ENCODE data around the gene FAM3B. TPM values are rescaled to one million over a fixed set of nuclear protein-coding genes. Genes with fewer than 3 reads are reported as not detected.
A peak's percentile ranks its signal among the peaks of the same experiment; 100 is the strongest.

The FAM3B gene
- polyA plus RNA-seq, 3 donors = 0.15 TPM; not detected in 2

DNA sequence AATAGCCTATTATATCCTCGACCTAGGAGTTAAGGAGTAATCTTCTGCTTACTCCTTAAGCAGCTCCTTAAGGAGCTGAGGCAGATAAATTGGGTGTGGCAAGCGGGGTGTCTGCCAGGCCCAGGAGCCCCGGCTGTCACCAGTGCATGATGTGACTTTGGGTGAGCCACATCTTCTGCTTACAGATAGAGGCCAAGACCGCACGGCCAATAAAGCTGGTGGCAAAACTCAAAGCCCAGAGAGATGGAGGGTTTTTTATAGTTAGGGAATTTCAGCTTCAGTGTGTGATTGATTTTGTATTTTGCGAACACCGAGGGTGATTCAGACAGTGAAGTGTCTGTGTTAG is 55.1 kb downstream of the FAM3B start:
- peaks cover 50% of the 10 kb centered on the region for H3K4me1 Mint-ChIP-seq
- Histone ChIP-seq H3K9ac (ENCODE audit: insufficient read depth, low read length, poor library complexity, severe bottlenecking) (no peak overlapping the region), H3K27ac (ENCODE audit: low read depth in 1 of 2, low read length in 2 of 2) (no peak overlapping the region), H3K4me3 (replicated peaks in 1 of 3; ENCODE audit: low read depth in 2 of 3, low read length in 3 of 3) (no peak overlapping the region), H3K27me3 (ENCODE audit: control insufficient read depth in 2 of 2, insufficient read depth in 2 of 2, low read length in 2 of 2) (no peaks in the 10 kb centered on the region), H3K4me1 (ENCODE audit: control insufficient read depth in 1 of 2, insufficient read depth in 2 of 2, low read length in 2 of 2) (peaks cover 35 to 36% of the 10 kb centered on the region in 2 donors), H3K79me2 (ENCODE audit: insufficient read depth, low read length) (peaks cover 51% of the 10 kb centered on the region), H3K4me2 (replicated peaks; ENCODE audit: extremely low read depth, low read length, poor library complexity, severe bottlenecking) (no peak overlapping the region), H2AFZ (ENCODE audit: insufficient read depth, low read depth, low read length, poor library complexity, severe bottlenecking) (no peak overlapping the region), H3K36me3 (replicated peaks in 1 of 2; ENCODE audit: control insufficient read depth in 1 of 2, insufficient read depth in 2 of 2, low read length in 2 of 2) (peaks cover 21 to 55% of the 10 kb centered on the region in 2 donors), H4K20me1 (ENCODE audit: insufficient read depth, low read length) (peaks cover 62% of the 10 kb centered on the region), H3K9me3 (replicated peaks in 1 of 2; ENCODE audit: control insufficient read depth in 1 of 2, insufficient read depth in 1 of 2, low read length in 2 of 2) (no peaks in the 10 kb centered on the region)
- H3K27me3 Mint-ChIP-seq (ENCODE audit: low read depth in 3 of 3) = peaks cover 0 to 7% (median 2%) of the 10 kb centered on the region in 3 donors
- no peak for DNase-seq
- 100% methylated on average over 6 of the region's 7 CpGs for WGBS (ENCODE audit: insufficient coverage)
- intact Hi-C loops (cut with micrococcal nuclease) = no loop called here
- peak overlapping the region in 1 of 7 donors; percentile 59 for H3K27ac Mint-ChIP-seq
- H3K4me3 Mint-ChIP-seq = no peak overlapping the region
- TF ChIP-seq, protein P1, sequence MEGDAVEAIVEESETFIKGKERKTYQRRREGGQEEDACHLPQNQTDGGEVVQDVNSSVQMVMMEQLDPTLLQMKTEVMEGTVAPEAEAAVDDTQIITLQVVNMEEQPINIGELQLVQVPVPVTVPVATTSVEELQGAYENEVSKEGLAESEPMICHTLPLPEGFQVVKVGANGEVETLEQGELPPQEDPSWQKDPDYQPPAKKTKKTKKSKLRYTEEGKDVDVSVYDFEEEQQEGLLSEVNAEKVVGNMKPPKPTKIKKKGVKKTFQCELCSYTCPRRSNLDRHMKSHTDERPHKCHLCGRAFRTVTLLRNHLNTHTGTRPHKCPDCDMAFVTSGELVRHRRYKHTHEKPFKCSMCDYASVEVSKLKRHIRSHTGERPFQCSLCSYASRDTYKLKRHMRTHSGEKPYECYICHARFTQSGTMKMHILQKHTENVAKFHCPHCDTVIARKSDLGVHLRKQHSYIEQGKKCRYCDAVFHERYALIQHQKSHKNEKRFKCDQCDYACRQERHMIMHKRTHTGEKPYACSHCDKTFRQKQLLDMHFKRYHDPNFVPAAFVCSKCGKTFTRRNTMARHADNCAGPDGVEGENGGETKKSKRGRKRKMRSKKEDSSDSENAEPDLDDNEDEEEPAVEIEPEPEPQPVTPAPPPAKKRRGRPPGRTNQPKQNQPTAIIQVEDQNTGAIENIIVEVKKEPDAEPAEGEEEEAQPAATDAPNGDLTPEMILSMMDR (IDR thresholded peaks at IDR 0.05) = no peak
- H3K9me3 Mint-ChIP-seq = no peaks in the 10 kb centered on the region
- H3K36me3 Mint-ChIP-seq = peaks cover 63 to 68% of the 10 kb centered on the region in 2 donors

DNA sequence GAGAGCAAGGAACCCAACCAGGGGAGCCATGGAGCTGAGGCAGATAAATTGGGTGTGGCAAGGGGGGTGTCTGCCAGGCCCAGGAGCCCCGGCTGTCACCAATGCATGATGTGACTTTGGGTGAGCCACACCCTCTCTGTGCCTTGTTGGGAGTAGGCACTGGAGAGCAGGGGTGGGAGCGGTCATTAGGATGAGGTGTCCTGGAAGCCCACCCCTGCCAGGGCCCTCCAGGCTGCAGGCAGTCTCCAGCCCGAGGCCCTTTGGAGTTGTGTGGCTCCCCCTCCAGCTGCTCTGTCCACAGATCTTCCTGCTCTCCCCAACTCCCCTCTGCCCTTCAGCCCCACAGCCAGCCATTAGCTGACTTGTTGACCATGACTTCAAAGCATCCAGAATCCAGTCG is 56.7 kb downstream of the FAM3B start:
- Histone ChIP-seq H3K27ac (ENCODE audit: low read depth in 1 of 2, low read length in 2 of 2) (no peak overlapping the region), H3K27me3 (ENCODE audit: control insufficient read depth in 2 of 2, insufficient read depth in 2 of 2, low read length in 2 of 2) (no peaks in the 10 kb centered on the region), H2AFZ (ENCODE audit: insufficient read depth, low read depth, low read length, poor library complexity, severe bottlenecking) (no peak overlapping the region), H4K20me1 (ENCODE audit: insufficient read depth, low read length) (peaks cover 72% of the 10 kb centered on the region), H3K36me3 (replicated peaks in 1 of 2; ENCODE audit: control insufficient read depth in 1 of 2, insufficient read depth in 2 of 2, low read length in 2 of 2) (peaks cover 37 to 61% of the 10 kb centered on the region in 2 donors), H3K9ac (ENCODE audit: insufficient read depth, low read length, poor library complexity, severe bottlenecking) (no peak overlapping the region), H3K4me2 (replicated peaks; ENCODE audit: extremely low read depth, low read length, poor library complexity, severe bottlenecking) (no peak overlapping the region), H3K9me3 (replicated peaks in 1 of 2; ENCODE audit: control insufficient read depth in 1 of 2, insufficient read depth in 1 of 2, low read length in 2 of 2) (no peaks in the 10 kb centered on the region), H3K4me3 (replicated peaks in 1 of 3; ENCODE audit: low read depth in 2 of 3, low read length in 3 of 3) (no peak overlapping the region), H3K79me2 (ENCODE audit: insufficient read depth, low read length) (peaks cover 38% of the 10 kb centered on the region), H3K4me1 (ENCODE audit: control insufficient read depth in 1 of 2, insufficient read depth in 2 of 2, low read length in 2 of 2) (peaks cover 19 to 21% of the 10 kb centered on the region in 2 donors)
- Mint-ChIP-seq H3K9me3 (no peaks in the 10 kb centered on the region), H3K27me3 (ENCODE audit: low read depth in 3 of 3) (peaks cover 0 to 2% (median 1%) of the 10 kb centered on the region in 3 donors), H3K27ac (peak overlapping the region in 2 of 7 donors; percentile 35 to 69), H3K4me3 (no peak overlapping the region), H3K4me1 (peaks cover 34% of the 10 kb centered on the region), H3K36me3 (peaks cover 68 to 70% of the 10 kb centered on the region in 2 donors)
- TF ChIP-seq, protein P1 (IDR thresholded peaks at IDR 0.05) = no peak
- intact Hi-C loops (cut with micrococcal nuclease) = no loop called here
- DNase-seq = no peak
- WGBS (ENCODE audit: insufficient coverage) = 50% methylated on average over 2 of the region's 4 CpGs

All from CD14-positive monocyte (primary cell).